ENCODE data around the gene PLEKHA5.

The PLEKHA5 gene

DNA sequence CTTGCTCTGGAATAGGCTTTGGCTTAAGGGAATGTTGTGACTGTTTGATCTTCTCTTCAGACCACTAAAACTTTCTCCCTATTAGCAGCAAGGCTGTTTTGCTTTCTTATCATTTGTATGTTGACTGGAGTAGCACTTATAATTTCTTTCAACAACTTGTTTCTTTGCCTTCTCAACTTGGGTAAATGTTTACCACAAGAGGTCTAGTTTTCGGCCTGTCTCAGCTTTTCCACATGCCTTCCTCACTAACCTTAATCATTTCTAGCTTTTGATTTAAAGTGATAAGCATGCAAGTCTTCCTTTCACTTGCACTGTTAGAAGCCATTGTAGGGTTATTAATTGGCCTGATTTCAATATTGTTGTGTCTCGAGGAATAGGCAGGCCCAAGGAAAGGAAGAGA is 183.1 kb downstream of the PLEKHA5 start:
- no peaks in the 10 kb centered on the region for H3K36me3 ChIP-seq (ENCODE audit: control insufficient read depth, insufficient read depth, low read length)
- H3K27me3 ChIP-seq (replicated peaks; ENCODE audit: control insufficient read depth, insufficient read depth, low read length) = no peaks in the 10 kb centered on the region
- no peak for DNase-seq (ENCODE audit: extremely low read depth, insufficient read length)
- no peak for TF ChIP-seq CTCF (IDR thresholded peaks at IDR 0.05; ENCODE audit: insufficient read depth, low read length, poor library complexity, severe bottlenecking)
- no peak overlapping the region for H3K4me3 ChIP-seq (replicated peaks; ENCODE audit: low read depth, low read length)

- DNase-seq (ENCODE audit: extremely low read depth, insufficient read length) = no peak
- H3K4me3 ChIP-seq (replicated peaks; ENCODE audit: low read depth, low read length) = no peak overlapping the region
- H3K27me3 ChIP-seq (replicated peaks; ENCODE audit: control insufficient read depth, insufficient read depth, low read length) = no peaks in the 10 kb centered on the region
- H3K36me3 ChIP-seq (ENCODE audit: control insufficient read depth, insufficient read depth, low read length) = no peaks in the 10 kb centered on the region
- no peak for TF ChIP-seq CTCF (IDR thresholded peaks at IDR 0.05; ENCODE audit: insufficient read depth, low read length, poor library complexity, severe bottlenecking)
Observed at GRCh38 chr12:19316425-19316824, 186.9 kb downstream of the PLEKHA5 start.

GRCh38 chr12:19322376-19322775 is 192.8 kb downstream of the PLEKHA5 start:
- Histone ChIP-seq H3K27me3 (replicated peaks; ENCODE audit: control insufficient read depth, insufficient read depth, low read length) (no peaks in the 10 kb centered on the region), H3K4me3 (replicated peaks; ENCODE audit: low read depth, low read length) (no peak overlapping the region), H3K36me3 (ENCODE audit: control insufficient read depth, insufficient read depth, low read length) (no peaks in the 10 kb centered on the region)
- no peak for TF ChIP-seq CTCF (IDR thresholded peaks at IDR 0.05; ENCODE audit: insufficient read depth, low read length, poor library complexity, severe bottlenecking)
- no peak for DNase-seq (ENCODE audit: extremely low read depth, insufficient read length)

DNA sequence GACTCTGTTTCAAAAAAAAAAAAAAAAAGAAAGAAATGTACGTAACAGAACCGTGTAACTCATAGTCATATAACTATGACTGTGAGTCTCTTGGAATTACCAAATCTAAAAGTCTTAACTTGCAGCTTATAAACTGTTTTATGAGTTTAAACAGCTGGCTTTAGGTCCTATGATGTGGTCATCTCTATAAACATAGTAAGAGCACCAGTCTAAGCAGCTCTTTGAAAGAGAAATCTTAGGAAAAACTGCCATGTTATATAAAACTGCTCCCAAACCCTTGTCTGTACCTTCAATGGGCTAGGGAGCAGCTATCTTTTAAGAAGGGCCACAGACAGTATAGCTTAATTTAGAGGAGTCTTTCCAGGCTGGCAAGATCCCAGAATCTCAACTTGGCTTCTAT is 194.3 kb downstream of the PLEKHA5 start:
- Histone ChIP-seq H3K27me3 (replicated peaks; ENCODE audit: control insufficient read depth, insufficient read depth, low read length) (no peaks in the 10 kb centered on the region), H3K4me3 (replicated peaks; ENCODE audit: low read depth, low read length) (no peak overlapping the region), H3K36me3 (ENCODE audit: control insufficient read depth, insufficient read depth, low read length) (no peaks in the 10 kb centered on the region)
- no peak for TF ChIP-seq CTCF (IDR thresholded peaks at IDR 0.05; ENCODE audit: insufficient read depth, low read length, poor library complexity, severe bottlenecking)
- no peak for DNase-seq (ENCODE audit: extremely low read depth, insufficient read length)

GRCh38 chr12:19326102-19326501 is 196.6 kb downstream of the PLEKHA5 start:
- Histone ChIP-seq H3K4me3 (replicated peaks; ENCODE audit: low read depth, low read length) (no peak overlapping the region), H3K36me3 (ENCODE audit: control insufficient read depth, insufficient read depth, low read length) (no peaks in the 10 kb centered on the region), H3K27me3 (replicated peaks; ENCODE audit: control insufficient read depth, insufficient read depth, low read length) (no peaks in the 10 kb centered on the region)
- no peak for TF ChIP-seq CTCF (IDR thresholded peaks at IDR 0.05; ENCODE audit: insufficient read depth, low read length, poor library complexity, severe bottlenecking)
- DNase-seq (ENCODE audit: extremely low read depth, insufficient read length) = no peak

DNA sequence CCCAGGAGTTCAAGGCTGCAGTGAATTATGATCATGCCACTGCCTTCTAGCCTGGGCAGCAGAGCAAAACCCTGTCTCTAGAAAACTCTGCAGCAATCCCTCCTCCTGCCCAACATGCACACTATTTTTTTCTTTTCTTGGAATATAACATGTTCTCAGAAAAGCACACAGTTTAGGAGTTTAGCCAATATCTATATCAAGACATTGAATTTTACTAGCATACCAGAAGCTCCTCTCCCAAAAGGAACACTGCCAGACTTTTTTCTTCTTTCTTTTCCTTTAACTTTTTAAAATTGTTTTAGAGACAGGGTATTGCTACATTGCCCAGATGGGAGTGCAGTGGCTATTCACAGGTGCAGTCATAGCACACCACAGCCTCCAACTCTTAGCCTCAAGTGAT is 202.7 kb downstream of the PLEKHA5 start:
- Histone ChIP-seq H3K4me3 (replicated peaks; ENCODE audit: low read depth, low read length) (no peak overlapping the region), H3K27me3 (replicated peaks; ENCODE audit: control insufficient read depth, insufficient read depth, low read length) (no peaks in the 10 kb centered on the region), H3K36me3 (ENCODE audit: control insufficient read depth, insufficient read depth, low read length) (no peaks in the 10 kb centered on the region)
- DNase-seq (ENCODE audit: extremely low read depth, insufficient read length) = no peak
- TF ChIP-seq CTCF (IDR thresholded peaks at IDR 0.05; ENCODE audit: insufficient read depth, low read length, poor library complexity, severe bottlenecking) = no peak

All from GM06990 (cell line).